IPS DF 4.7 (cell line): ENCODE measurements around the gene WLS.

Experiments used
- DNase-seq: peaks from one replicate; pipeline ENCODE4 v3.0.0-alpha.2; 2013; ENCODE audit warnings: low spot score; ENCODE audit errors: extremely low read depth

WLS gene

DNA sequence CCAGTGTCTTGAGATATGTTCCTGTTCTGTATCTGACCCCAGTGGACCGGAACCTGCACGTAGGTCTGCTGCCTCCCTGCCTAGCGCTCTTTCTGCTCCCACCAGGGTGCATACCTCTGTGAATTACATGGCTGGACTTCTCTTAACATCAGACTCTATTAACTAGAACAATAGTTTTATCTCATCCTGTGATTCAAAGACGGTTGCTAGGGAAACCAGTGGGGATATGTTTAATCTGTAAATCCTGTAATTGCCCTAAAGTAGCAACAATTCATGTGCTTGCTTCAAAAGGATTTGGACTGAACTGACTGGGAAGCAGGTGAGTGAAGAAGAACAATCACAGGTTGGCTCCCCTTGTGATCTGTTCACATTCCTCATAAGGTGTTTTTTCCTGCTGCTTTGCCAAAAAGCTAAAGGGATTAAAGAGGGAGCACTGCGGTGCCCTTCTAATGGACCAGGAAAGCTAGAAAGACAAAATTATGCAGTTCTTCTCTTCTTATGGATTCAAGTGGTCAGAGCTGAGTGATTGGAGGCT, 129.2 kb downstream of the WLS start:
- no peak for DNase-seq

DNA sequence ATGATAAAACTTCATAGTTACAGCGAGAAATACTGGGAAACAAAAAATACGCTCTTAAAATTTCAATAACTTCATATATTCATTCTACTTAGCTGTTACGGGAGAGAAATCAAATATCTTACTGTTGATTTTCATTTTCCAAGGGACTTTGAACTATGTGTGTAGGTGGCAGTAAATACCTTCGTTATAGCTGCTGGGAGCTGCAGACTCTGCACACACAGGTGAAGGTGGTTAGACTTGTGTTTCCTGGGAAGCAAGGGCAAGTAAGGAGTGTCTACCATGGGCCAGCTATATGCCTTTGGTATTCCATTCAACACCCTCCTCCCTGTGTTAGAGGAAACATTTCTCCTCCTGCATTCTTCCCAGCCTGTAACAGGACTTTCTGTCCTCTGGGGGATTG, 130.5 kb downstream of the WLS start:
- no peak for DNase-seq

DNA sequence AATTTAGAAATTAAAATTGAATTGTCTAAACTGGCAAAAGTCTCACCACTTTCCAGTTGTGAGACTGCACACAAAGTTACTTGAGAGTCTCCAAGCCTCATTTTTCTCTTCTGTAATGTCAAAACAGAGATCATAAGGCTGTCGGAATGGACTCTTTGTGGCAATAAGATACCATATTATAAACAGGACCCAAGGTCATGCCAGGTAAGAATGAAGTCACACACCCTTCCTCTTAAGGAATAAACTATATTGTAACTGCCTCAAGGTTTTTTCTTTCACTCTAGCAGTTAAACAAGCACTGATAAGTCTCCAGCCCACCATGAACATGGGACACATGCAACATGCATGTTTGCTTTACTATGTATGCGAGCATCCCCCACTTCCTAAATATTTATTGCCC, 131.8 kb downstream of the WLS start:
- DNase-seq = no peak

DNA sequence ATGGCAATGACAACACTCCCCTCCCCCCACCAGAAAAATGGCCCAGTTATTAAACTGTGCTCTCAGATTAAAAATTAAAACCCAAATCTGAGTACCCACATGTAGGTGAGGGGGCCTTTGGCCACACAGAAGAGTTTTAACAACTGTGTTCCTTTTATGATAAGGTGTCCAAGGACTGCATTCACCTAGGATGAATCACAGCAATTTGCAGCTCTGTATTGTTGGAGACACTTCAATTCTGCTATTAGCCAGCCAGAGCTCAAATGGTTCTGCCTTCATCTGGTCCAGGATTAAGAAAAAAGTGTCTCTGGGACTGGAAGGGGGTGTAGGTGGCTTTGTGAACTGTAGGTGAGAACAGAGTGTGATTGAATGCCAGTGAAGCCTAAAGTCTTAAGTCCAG, 138.6 kb downstream of the WLS start:
- no peak for DNase-seq

DNA sequence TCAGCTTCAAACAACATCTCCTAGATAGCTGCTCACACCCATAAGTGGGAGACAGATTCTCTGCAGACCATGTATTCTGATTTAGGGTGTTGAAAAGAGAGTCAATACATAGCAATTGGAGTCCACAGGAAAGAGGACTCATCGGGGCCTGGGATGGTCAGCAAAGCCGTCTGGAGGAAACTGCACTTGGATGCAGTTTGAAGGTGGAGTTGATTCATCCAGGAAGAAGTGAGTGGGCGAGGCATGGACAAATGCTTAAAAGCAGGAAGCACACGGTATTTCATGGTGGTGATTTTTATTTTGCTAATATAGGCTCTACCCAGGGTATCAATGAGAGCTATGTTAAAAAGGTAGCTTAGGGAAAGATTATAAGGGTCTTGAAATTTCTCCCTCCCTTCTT, 145.1 kb downstream of the WLS start:
- no peak for DNase-seq

DNA sequence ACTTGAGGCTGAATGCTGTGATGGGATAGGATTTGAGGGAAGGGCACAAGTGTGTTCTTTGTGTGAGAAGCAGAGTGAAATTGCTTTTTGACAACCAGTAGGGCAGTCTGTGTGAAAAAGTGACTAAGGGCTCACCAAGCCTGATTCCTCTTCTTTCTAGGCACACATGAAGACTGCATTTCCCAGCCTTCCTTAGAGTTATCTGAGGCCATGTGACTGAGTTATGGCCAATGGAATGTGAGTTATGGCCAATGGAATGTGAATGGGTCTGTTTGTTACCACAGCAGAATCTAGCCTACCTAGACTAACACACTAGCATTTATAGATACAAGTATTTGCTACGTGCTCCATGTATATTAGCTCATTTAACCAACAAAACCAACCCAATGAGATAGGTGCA, 146.6 kb downstream of the WLS start:
- no peak for DNase-seq

DNA sequence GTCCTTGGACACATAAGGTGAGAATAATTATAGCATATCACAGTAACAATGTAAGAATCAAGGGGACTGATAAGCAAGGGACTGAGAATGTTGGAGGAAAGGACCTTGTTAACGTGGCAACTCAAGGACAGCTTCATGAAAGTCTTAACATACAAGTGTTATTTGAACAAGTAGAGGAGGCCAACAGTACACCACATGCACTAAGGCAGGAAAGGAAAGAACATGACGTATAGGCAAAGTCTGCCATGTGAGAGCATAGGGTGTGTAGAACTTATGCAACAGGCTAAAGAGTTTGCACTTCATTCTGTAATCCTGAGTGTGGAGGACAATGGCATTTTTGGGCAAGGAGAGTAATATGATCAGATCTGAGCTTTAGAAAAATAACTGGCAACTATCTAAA, 148.6 kb downstream of the WLS start:
- no peak for DNase-seq

DNA sequence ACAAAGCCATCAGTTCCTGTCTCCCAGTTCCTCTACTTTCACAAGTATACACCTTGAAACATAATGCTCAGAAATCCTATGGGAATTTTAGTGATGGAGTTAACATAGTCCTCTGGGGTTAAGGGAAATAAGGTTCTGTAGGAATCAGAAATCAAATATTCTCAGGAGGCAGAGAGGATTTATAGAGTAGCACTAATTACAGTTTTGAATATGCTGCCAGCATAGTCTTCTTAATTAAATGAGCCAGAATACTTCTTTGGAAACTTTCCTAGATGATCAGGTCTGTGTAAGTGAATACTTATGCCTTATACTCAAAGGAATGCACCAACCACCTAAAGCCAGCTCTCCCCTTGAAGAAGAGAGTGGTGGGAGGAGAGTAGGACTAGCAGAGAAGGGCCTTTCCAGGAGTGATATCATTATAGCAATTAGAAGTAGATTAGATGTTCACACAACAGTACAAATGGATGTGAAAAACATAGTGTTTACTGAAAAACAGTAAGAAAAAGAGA, 150.5 kb downstream of the WLS start:
- DNase-seq = no peak

DNA sequence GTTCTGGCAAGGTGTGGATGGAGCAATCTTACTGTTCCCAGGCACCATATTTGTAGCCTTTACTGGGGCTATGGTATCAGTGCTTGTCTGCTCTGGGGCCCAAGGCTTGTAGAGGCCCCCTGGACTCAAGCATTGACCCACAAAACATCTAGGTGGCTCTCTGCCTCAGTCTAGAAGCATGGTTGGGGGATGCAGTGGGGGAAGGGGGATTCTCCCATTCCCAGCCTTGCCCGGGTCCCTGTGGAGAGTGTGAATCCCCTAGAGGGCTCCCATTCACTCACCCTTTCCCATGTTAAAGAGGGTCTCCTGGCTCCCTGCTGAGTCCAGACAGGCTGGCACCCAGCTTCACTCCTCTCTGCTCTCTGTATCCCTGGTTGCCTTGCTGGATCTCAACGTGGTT, 153.7 kb downstream of the WLS start:
- DNase-seq = no peak
